TTC549 (cell line): Measurements from ENCODE around the gene PHLDA2.
"Not testable (repeated sequence)": the region's sequence is repeated elsewhere in the genome, so short reads cannot be mapped to it uniquely, and the experiment has no call there.

Experiments used
- FAIRE-seq: peaks from 2 replicates; lab custom pipeline; 2012; peaks lifted over from hg19 to GRCh38; lab: Jason Lieb, UNC

The PHLDA2 gene

GRCh38 chr11:2945031-2945756 is 16.0 kb upstream of the PHLDA2 start:
- no peak for FAIRE-seq

GRCh38 chr11:2944530-2944929 is 15.3 kb upstream of the PHLDA2 start:
- no peak for FAIRE-seq

GRCh38 chr11:2943711-2944118 is 14.5 kb upstream of the PHLDA2 start:
- no peak for FAIRE-seq

- FAIRE-seq = no peak
These were observed 13.9 kb upstream of the PHLDA2 start for GRCh38 chr11:2942872-2943710.

GRCh38 chr11:2942447-2942846 is 13.2 kb upstream of the PHLDA2 start:
- FAIRE-seq = no peak

- no peak for FAIRE-seq
These were observed 12.0 kb upstream of the PHLDA2 start for GRCh38 chr11:2940921-2941821.

GRCh38 chr11:2940147-2940920 is 11.1 kb upstream of the PHLDA2 start:
- no peak for FAIRE-seq

GRCh38 chr11:2938458-2939418 is 9.5 kb upstream of the PHLDA2 start:
- not testable (repeated sequence) for FAIRE-seq

- not testable (repeated sequence) for FAIRE-seq
These were observed 8.6 kb upstream of the PHLDA2 start for GRCh38 chr11:2937641-2938457.

GRCh38 chr11:2934611-2935239 is 5.5 kb upstream of the PHLDA2 start:
- no peak for FAIRE-seq

- no peak for FAIRE-seq
These were observed 4.9 kb upstream of the PHLDA2 start for GRCh38 chr11:2934021-2934550.

GRCh38 chr11:2933375-2934020 is 4.3 kb upstream of the PHLDA2 start:
- FAIRE-seq = no peak

GRCh38 chr11:2932850-2933251 is 3.6 kb upstream of the PHLDA2 start:
- FAIRE-seq = no peak

GRCh38 chr11:2931771-2932738 is 2.8 kb upstream of the PHLDA2 start:
- FAIRE-seq = no peak

GRCh38 chr11:2931420-2931746 is 2.2 kb upstream of the PHLDA2 start:
- no peak for FAIRE-seq

GRCh38 chr11:2930704-2931419 is 1.6 kb upstream of the PHLDA2 start:
- FAIRE-seq = no peak
